ENCODE data around the gene ALDH1A2.

ALDH1A2 gene

DNA sequence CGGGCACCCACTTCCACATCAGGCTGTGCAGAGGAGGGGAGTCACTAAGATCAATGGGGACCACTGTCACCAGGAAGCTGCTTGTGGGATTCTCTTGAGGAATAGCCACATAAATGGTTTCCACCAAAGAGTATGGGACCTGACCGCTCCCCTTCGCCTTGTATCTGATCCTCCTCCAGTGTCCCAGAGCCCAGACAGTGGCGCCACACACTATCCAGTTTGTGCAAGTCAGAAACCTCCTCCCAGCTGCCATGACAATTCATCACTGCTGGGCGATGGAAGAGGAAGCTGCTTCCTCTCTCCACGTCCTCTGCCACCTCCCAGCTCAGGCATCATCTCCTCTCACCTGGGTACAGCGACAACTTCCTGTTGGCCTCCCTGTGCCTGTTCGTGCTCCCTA, 147.5 kb downstream of the ALDH1A2 start:
- no peaks in the 10 kb centered on the region for H3K27me3 ChIP-seq (ENCODE audit: control insufficient read depth, insufficient read depth, low read length)
- no peak overlapping the region for H3K9ac ChIP-seq (ENCODE audit: low read length)
- H3K27ac ChIP-seq (ENCODE audit: low read depth, low read length) = no peak overlapping the region

DNA sequence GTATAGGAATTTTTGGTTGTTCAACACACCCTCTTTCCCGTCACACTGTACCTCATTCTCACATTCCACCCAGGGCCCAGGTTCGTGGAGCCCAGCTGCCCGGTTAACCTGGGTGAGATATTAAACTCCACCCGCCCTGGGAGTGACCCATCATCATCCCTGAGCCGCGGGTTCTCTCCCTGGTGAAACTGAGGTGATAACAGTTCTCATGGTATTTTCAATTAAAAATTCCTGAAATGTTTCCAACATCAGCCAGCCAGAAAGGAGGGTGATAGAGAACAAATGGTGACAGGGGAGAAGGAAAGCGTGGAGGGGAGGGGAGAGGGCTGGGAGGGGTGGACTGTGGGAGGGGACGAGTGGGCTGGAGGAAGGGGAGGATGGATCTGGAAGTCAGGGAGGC, 148.8 kb downstream of the ALDH1A2 start:
- Histone ChIP-seq H3K27ac (ENCODE audit: low read depth, low read length) (no peak overlapping the region), H3K4me3 (ENCODE audit: low read depth, low read length) (no peak overlapping the region), H3K9me3 (ENCODE audit: control insufficient read depth, insufficient read depth, low read depth, low read length) (no peaks in the 10 kb centered on the region), H3K27me3 (ENCODE audit: control insufficient read depth, insufficient read depth, low read length) (no peaks in the 10 kb centered on the region), H3K4me1 (ENCODE audit: control insufficient read depth, insufficient read depth, low read length) (no peaks in the 10 kb centered on the region), H3K9ac (ENCODE audit: low read length) (no peak overlapping the region), H3K36me3 (ENCODE audit: control insufficient read depth, insufficient read depth, low read length) (no peaks in the 10 kb centered on the region)

More for the DNA sequence above, 147.5 kb downstream of the ALDH1A2 start:
- H3K4me3 ChIP-seq (ENCODE audit: low read depth, low read length) = no peak overlapping the region
- no peaks in the 10 kb centered on the region for H3K9me3 ChIP-seq (ENCODE audit: control insufficient read depth, insufficient read depth, low read depth, low read length)
- H3K36me3 ChIP-seq (ENCODE audit: control insufficient read depth, insufficient read depth, low read length) = no peaks in the 10 kb centered on the region
- H3K4me1 ChIP-seq (ENCODE audit: control insufficient read depth, insufficient read depth, low read length) = no peaks in the 10 kb centered on the region

DNA sequence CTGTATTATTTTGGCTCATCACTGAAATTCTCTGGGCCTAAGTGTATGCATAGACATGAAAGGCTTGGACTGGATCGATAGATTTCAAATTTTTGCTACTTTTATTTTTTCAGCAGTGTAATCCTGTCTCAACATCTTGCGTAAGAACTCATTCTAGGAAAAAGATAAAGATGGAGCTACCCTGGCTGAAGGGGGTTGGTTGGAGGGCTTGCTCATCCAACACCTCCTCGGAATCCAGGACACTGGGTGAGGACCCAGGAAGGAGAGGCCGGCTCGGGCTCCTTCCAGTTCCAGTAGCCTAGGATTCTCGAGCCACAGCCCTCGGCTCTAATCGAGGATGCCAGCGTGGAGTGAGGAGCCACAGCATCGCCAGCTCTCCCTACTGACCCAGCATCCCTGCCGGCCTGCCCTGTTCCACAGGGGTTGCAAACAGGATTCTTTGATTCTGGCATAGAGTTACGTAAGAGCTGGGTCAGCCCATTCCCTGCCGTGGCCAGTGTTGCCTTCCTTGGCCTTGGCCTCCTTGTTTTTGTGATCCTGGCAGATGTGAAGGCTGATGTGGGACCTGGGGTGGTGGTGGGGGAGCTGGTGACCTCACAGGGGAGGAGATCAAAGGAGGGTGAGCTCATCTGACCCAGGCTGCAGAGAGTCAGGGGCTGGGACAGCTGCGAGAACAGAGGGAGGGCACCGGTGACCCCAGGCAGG, 149.5 kb downstream of the ALDH1A2 start:
- no peaks in the 10 kb centered on the region for H3K4me1 ChIP-seq (ENCODE audit: control insufficient read depth, insufficient read depth, low read length)
- no peak overlapping the region for H3K4me3 ChIP-seq (ENCODE audit: low read depth, low read length)
- H3K9me3 ChIP-seq (ENCODE audit: control insufficient read depth, insufficient read depth, low read depth, low read length) = no peaks in the 10 kb centered on the region
- no peak overlapping the region for H3K9ac ChIP-seq (ENCODE audit: low read length)
- H3K27me3 ChIP-seq (ENCODE audit: control insufficient read depth, insufficient read depth, low read length) = no peaks in the 10 kb centered on the region
- H3K36me3 ChIP-seq (ENCODE audit: control insufficient read depth, insufficient read depth, low read length) = no peaks in the 10 kb centered on the region
- H3K27ac ChIP-seq (ENCODE audit: low read depth, low read length) = no peak overlapping the region

DNA sequence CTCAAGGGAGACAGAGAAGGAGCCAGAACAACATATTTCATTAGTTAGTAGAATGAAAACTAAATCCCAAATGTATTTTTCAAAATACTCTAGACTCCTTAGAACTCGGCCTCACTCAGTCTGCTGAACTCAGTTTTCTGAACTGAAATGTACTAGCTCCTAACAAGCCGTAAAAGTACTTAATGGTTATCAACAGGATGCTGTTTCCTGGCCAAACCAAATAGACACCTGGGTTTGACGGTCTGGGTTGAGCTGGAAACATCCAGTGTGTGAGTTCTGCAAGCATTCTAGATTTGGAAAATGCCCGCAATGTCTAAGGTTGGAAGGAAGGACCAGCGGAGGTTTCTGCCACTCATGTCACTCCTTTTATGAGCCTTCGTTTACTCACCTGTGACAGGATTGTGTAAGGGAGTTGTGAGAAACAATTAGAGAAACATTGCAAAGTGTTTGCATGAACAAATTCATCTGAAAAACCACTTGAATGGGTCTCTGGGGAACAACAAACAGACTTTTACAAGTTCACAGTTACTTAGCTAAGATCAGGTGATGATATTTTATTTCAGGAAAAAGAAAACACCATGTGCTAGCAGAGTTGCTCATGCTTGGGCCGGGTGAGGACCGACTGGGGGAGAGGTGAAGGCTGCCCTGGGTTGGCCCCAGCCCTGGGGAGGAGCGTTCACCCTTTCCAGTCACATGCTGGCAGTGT, 151.0 kb downstream of the ALDH1A2 start:
- Histone ChIP-seq H3K9ac (ENCODE audit: low read length) (no peak overlapping the region), H3K36me3 (ENCODE audit: control insufficient read depth, insufficient read depth, low read length) (no peaks in the 10 kb centered on the region), H3K27ac (ENCODE audit: low read depth, low read length) (no peak overlapping the region), H3K4me1 (ENCODE audit: control insufficient read depth, insufficient read depth, low read length) (no peaks in the 10 kb centered on the region), H3K27me3 (ENCODE audit: control insufficient read depth, insufficient read depth, low read length) (no peaks in the 10 kb centered on the region), H3K4me3 (ENCODE audit: low read depth, low read length) (no peak overlapping the region), H3K9me3 (ENCODE audit: control insufficient read depth, insufficient read depth, low read depth, low read length) (no peaks in the 10 kb centered on the region)

DNA sequence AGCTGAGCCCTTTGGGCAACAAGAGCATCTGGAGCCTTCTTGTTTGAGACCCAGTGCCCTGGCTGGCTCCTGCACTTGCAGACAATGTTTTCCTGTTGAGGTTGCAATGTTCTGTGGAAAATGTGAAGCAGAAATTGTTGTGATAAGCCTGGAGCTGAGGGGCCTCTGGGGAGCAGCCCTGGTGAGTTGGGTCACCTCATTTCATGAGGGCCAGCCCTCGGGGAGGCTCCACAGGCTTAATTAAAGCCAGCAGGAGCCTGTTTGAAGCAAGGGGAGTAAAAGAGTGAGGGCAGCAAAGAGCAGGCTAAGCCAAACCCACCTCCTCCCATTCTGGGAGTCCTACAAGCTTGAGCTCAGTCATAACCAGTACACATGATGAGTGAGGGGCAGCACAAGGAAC, 154.3 kb downstream of the ALDH1A2 start:
- H3K27ac ChIP-seq (ENCODE audit: low read depth, low read length) = no peak overlapping the region
- no peaks in the 10 kb centered on the region for H3K4me1 ChIP-seq (ENCODE audit: control insufficient read depth, insufficient read depth, low read length)
- no peaks in the 10 kb centered on the region for H3K27me3 ChIP-seq (ENCODE audit: control insufficient read depth, insufficient read depth, low read length)
- no peaks in the 10 kb centered on the region for H3K9me3 ChIP-seq (ENCODE audit: control insufficient read depth, insufficient read depth, low read depth, low read length)
- H3K9ac ChIP-seq (ENCODE audit: low read length) = no peak overlapping the region
- no peak overlapping the region for H3K4me3 ChIP-seq (ENCODE audit: low read depth, low read length)
- no peaks in the 10 kb centered on the region for H3K36me3 ChIP-seq (ENCODE audit: control insufficient read depth, insufficient read depth, low read length)

DNA sequence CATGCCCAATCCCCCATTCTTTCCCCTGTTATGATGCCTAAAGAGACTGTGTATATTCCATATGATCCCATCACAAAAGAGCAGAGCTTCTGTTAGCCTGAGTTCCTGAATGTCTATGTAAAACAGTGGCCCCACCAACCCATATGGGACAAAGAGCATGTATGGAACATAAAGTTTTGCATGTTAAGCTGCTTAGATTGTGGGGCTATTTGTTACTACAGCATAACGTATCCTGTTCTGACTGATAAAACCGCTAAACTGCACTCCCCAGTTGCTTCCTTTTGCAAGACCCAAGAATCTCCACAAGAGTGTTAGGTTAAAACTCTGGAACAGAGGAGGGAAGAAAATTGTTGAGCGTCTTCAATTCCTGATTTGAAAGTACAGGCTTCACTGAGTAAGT, 154.8 kb downstream of the ALDH1A2 start:
- H3K4me3 ChIP-seq (ENCODE audit: low read depth, low read length) = no peak overlapping the region
- no peaks in the 10 kb centered on the region for H3K9me3 ChIP-seq (ENCODE audit: control insufficient read depth, insufficient read depth, low read depth, low read length)
- no peaks in the 10 kb centered on the region for H3K4me1 ChIP-seq (ENCODE audit: control insufficient read depth, insufficient read depth, low read length)
- H3K36me3 ChIP-seq (ENCODE audit: control insufficient read depth, insufficient read depth, low read length) = no peaks in the 10 kb centered on the region
- H3K27me3 ChIP-seq (ENCODE audit: control insufficient read depth, insufficient read depth, low read length) = no peaks in the 10 kb centered on the region; the same call in 1 of the 2 replicates
- H3K27ac ChIP-seq (ENCODE audit: low read depth, low read length) = no peak overlapping the region
- no peak overlapping the region for H3K9ac ChIP-seq (ENCODE audit: low read length)

DNA sequence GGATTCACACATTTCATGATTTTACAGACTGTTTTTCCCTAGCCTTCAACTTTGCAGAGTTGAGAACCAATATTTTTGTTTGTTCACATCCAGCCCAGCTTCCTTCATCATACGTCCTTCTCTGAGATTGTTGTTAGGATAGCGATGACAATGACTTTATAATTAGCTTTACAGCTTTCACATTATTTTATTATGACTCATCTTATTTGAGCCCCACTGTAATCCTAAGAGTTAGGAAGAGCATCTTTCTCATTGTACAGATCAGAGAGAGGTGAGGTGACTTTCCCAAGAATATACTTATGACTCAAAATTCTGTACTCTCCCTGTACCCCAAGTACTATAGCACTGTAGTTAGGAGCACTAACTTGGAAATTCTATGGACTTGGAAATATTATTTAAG, 156.1 kb downstream of the ALDH1A2 start:
- Histone ChIP-seq H3K4me1 (ENCODE audit: control insufficient read depth, insufficient read depth, low read length) (no peaks in the 10 kb centered on the region), H3K27me3 (ENCODE audit: control insufficient read depth, insufficient read depth, low read length) (no peaks in the 10 kb centered on the region; the same call in 1 of the 2 replicates), H3K27ac (ENCODE audit: low read depth, low read length) (no peak overlapping the region), H3K4me3 (ENCODE audit: low read depth, low read length) (no peak overlapping the region), H3K9me3 (ENCODE audit: control insufficient read depth, insufficient read depth, low read depth, low read length) (no peaks in the 10 kb centered on the region), H3K36me3 (ENCODE audit: control insufficient read depth, insufficient read depth, low read length) (no peaks in the 10 kb centered on the region), H3K9ac (ENCODE audit: low read length) (no peak overlapping the region)

DNA sequence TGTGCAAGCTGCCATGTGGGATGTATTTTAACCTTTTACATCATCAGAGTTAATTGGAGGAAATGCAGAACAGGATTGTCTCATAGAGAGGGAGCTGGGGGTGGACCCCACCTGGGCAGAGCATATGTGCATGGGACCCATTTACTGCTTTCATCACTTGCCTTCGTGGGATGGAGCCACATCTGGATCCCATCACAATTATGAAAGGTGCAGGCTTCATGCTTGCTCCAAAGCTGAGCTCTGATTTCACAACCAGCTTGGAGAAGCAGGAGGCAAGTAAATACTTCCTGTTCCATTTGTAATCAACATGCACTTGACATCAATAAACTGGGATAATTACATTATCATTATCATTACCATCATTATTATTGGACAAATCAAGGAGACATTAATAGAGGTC, 161.9 kb downstream of the ALDH1A2 start:
- H3K36me3 ChIP-seq (ENCODE audit: control insufficient read depth, insufficient read depth, low read length) = no peaks in the 10 kb centered on the region
- H3K4me3 ChIP-seq (ENCODE audit: low read depth, low read length) = no peak overlapping the region
- H3K27ac ChIP-seq (ENCODE audit: low read depth, low read length) = no peak overlapping the region
- H3K9ac ChIP-seq (ENCODE audit: low read length) = no peak overlapping the region
- no peaks in the 10 kb centered on the region for H3K4me1 ChIP-seq (ENCODE audit: control insufficient read depth, insufficient read depth, low read length)
- H3K9me3 ChIP-seq (ENCODE audit: control insufficient read depth, insufficient read depth, low read depth, low read length) = no peaks in the 10 kb centered on the region
- H3K27me3 ChIP-seq (ENCODE audit: control insufficient read depth, insufficient read depth, low read length) = no peaks in the 10 kb centered on the region; the same call in 1 of the 2 replicates
